HG03103 (cell line): ENCODE results near the gene NFIX.

Source experiments
- ATAC-seq: cut with Tn5 transposase; IDR thresholded peaks from one replicate; pipeline ENCODE4 v1.9.1; 2021; ENCODE audit warnings: low read depth; ENCODE audit not compliant: unreplicated experiment

Gene NFIX

DNA sequence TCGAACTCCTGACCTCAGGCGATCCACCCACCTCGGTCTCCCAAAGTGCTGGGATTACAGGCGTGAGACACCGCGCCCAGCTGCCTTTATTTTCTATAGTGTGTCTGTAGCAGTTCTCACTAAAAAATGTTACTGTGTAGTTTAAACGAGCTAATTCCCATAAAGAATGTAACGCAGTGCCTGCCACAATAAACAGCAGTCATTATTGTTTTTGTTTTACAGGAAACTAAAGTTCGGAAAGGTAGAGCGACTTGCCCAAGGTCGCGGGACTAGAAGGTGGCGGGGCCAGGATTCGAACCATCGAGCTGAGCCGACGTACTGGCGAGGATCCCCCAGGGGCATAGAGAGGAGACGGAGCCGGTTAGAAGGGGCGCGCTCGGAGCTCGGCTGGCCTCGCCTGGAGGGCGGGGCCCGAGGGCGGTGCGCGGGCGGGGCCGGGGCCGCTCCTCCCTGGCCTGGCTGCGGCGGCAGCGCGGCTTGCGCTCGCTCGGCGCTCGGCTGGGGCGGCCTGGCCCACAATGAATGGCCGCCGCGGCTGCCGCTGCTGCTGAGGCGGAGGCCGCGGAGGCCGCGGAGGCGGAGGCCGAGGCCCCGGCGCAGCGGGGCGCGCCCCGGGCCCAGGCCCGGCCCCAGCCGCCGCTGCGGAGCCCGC lies 122.6 kb downstream of the NFIX start, which contains the start of gene NACC1:
TSS of gene NACC1 (plus strand) at position 493 of the 652 bp plus-strand sequence. CDS start 16,944 bp downstream, outside the sequence.
- peak; percentile 53 for ATAC-seq

DNA sequence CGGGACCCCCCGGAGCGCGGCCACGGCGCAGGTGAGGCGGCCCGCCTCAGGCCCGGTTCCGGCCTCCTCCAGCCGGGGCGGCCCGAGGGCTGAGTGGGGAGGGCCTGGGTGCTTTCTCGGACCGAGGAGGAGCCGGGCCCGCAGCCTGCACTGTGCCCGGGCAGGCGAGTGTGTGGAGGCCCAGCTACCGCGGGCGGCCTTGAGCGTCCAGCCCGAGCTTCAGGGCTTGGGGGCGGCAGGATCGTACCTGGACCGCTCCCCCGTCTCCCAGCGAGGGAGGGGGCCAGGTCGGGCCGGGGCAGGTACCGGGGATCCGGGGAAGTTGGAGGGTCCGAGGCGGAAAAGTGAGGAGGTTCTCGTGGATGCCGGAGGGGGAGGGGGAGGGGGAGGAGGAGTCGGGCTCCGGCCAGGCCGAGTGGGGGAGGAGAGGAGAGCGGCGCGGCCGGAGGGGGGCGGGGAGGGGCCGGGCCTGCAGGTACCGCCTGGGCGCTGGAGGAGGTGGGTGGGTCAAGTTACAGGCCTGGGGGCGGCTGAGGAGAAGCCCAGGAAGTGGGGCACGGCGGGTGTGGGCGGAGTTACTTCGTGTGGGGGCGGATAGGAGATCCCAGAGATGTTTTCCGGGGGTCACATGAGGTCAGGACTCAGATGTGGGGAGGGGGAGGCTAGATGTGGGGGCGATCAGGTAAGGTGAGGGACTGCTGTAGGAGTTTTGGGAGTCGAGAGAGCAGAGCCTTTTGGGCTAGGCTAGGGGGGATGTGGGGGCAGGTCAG lies 123.3 kb downstream of the NFIX start:
- ATAC-seq = no peak

DNA sequence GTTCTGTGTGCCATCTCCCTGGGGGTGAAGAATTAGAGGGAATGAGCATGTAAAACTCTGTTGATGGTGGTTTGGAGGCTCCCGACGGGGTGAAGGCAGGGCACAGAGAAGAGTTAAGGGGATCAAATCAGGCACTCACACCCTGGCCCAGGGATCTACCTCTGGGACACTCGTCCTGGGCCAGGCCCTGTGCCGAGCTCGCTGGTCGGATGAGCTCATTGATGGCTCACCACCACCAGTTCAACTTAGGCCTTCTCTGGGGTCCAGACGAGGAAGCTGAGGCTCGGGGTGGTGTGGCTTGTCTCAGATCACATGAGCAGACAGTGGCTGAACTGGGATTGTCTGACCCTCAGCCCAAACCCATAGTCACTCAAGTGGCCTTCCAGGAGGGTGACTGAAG lies 124.4 kb downstream of the NFIX start:
- no peak for ATAC-seq

DNA sequence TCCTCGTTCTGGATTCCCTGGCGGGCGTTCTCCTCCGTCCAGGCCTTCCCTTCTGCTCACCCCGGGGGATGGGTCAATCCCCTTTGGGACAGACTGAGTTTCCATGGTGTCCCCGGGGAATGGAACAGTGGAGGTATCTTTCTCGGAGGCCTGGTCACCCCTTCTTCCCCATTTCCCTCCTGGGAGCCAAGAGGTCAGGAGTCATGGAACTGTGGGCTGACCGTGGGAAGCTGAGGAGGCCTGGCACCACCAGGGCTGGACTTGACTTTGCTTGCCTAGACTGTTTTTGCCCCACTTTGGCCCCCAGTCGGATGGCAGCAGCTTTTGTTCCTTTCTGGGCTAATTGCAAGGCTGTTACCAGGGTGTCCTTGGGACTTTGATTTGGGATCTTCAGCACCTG lies 124.8 kb downstream of the NFIX start:
- no peak for ATAC-seq

DNA sequence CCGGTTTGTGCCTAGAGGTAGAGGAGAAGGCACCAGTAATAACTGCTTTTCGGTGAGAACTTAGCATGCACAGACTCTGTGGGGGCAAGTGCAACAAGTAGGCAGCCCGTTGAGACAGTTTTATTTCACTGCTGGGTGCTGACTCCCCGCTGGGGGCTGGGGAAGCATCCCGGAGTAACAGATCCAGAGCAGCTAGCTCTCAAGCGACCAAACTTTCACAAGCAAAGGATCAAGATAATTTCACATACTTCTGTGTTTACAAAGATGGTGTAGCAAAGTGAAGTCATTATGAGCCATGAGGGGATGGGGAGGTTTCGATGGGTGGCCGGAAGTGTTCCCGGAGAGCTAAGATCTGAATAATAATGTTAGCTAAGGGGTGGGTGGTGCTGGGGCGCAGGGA lies 125.5 kb downstream of the NFIX start:
- no peak for ATAC-seq

DNA sequence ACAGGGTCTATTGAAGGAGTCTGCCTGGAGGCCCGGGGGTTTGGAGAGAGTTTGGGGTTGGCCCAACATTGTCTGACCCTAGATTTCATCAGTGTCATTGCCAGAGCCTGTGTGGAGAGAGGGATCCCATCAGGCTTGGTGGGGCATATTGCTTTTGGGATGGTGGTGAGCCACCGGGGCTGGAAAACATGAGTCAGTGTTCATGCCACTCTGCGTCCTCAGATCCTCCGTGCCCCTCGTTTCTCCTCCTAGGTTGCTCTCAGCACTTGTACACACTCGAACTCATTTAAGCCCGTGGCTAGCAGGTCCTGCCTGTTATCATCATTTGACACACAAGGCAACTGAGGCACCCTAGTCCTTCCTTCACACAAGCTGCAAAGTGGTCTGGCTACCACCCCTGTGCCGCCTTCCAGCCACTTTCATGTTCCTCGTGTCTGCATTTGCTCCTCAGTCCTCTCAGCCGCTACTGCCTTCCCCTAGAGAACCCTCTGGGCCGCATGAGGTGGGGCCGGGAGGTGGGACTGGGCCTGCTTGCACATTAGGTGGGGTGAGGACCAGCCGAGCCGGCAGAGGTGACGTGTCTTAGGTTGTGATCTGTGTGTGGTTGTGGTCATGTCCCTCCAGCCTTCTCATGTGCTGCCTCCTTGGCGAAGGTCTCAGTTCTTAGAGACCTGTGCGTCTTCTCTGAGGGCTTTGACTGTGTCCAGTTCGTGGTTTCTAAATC lies 126.4 kb downstream of the NFIX start:
- ATAC-seq = no peak

DNA sequence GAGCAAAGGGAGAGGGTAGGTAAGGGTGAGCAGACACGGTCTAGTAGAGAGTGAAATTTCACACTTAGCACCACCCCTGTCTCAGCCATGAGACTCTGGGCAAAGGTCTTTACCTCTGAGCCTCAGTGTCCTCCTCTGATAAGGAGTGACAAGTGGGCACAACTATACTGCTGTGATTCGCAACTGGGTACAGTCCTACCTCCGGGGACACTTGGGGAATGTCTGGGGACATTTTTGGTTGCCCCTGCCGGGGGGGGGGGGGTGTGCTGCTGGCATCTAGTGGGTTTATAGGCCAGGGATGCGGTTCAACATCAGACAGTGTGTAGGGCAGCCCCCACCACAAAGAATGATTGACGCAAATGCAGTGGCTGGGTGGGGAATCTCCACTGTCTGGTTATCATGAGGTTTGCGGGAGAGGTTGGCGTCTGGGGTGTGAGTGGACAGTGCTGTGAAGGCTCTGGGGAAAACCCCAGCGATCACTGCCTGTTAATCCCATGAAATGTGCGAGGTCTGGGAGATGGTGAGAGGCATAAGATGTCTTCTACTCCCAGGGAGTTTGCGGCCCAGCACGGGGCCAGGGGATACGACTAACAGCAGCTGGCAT lies 127.1 kb downstream of the NFIX start:
- no peak for ATAC-seq

DNA sequence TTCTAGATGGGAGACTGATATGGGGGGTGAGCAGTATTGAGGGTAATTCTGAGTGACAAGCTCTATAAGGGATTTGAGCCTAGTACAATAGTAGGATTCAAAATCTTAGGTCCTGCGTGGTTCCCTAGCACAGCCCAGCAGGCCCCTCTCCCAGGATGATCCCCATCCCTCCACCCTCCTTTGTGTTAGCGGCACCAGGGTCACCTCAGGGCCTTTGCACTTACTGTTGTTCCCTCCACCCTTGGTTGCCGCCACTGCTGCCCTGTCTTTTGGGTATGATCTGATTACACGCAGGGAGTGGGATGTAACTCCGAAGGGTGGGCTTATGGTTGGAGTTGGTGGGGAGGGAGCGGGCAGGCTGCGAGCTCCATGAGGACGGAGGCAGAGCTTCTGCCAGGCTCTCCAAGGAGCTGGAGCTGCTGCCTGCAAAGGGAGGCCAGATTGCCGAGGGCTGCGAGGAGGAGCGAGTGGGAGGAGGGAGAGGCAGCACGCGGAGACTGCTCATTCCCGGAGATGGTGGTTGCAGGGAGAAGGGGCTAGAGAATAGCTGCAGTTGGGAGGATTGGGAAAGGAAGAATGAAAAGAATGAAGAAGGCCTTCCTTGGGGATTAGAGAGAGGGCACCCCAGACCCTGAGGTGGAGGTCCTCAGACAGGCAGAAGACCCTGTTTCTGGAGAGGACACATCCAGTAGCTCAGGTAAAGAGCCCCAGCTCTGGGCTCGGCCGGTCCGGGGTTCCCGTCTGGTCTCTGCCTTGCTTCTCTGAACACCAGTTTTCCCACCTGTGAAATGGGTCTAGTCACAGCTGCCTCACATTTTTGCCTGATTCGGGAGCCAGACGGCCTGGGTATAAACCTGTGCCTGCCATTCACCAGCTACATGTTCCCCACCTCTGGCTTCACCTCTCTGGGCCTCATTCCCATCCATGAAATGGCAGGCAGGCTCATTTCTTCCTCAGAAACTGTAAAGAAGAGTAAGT lies 128.0 kb downstream of the NFIX start:
- no peak for ATAC-seq

DNA sequence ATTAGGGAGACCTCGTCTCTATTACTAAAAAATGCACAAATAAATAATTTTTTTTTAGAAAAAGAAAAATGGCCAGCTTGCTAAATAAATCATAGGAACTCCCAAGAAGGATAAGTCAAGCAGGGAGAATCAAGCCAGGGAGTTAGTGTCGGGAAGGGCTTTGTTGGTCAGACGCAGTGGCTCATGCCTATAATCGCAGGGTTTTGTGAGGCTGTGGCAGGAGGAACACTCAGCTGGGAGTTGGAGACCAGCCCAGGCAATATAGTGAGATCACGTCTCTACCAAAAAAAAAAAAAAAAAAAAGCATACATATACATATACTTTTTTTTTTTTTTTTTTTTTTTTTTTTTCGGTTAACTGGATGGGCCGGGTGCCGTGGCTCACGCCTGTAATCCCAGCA lies 131.8 kb downstream of the NFIX start:
- ATAC-seq = no peak

DNA sequence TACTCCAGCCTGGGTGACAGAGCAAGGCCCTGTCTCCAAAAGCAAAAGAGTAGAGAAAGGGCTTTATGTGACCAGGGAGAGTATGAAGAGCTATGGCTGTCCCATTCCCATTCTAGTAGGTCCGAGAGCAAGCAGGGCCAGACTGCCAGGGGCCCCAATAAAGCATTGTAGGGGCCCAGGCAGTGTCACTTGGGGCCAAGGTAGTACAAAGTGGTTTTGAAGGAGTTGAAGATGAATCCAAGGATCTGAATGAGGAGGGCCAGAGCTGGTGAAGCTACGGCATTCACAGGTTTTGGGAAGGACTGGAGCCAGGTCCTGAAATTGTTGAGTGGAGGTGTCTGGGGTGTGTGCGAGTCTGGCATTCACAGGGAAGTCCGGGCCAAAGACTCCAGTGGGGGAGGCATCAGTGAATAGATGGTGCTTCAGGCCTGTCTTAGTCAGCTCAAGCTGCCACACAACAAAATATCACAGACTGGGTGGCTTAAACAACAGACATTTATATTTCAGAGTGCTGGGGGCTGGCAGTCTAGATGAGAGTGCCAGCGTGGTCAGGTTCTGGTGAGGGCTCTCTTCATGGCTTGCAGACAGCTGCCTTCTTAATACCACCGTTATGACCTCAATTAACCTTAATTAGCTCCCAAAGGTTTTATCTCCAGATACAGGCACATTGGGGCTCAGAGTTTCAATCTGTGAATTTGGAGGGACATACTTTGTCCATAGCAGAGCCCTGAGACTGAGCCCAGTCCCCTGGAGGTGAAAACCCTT lies 132.7 kb downstream of the NFIX start:
- ATAC-seq = no peak

DNA sequence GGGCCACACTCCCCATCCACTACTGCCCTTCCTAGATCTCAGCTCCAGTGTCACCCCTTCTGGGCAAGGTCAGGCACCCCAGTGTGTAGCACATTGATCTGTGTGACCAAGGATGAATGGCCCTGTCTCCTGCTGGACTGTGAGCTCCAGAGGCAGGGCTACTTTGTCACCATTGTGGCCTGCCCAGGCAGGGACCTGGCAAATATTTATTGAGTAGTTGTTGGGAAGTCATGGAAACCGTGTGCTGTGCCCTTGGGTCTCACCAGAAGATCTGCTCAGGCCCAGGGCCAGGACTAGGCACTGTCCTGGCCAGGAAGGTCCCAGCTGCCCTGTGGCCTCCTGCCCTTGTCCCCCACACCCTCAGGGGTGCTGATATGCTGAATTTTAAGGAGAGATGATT lies 133.3 kb downstream of the NFIX start:
- no peak for ATAC-seq

DNA sequence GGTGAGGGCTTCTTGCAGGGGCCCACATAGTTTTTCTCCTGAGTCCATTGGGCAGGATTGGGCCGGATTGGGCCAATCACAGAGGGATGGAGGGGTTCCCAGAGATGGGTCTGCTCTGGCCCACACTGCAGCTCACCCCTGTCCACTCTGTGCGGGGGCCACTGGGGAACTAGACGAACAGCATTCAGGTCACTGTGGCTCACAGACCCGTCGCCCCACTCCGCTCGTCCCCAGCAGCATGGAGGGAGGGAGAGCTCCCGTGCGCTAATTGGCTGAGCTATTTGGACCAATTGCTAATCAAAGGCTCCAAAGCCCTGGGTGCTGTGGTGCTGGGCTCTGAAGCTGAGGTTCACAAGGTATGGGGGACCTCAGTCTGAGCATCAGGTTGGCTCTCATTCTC lies 134.1 kb downstream of the NFIX start:
- no peak for ATAC-seq

DNA sequence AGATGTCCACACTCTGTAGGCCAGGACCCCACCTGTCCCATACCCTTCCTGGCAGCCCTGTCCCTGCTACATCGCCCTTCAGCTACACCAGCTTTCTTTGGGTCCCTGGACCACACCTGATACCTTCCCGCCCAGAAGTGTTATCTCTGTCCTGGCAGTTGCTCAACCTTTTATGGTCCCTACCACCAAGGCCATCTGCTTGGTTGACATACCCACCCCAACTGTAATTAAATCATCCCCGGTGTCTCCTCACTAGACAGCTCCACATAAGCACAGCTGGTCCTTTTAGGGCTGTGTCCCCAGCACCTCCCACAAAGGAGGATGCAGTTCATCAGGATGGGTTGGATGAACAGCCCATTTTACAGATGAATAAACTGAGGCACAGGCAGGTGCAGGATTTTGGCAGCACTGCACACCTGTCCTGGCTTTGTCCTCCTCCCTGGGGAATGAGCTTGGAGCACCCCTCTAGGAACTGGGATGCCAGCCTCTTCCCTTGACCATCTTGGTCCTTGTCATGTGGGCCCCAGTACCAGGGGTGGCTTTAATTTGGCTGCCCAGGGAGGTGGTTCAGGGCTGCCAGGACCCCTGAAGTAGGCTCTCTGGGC lies 135.7 kb downstream of the NFIX start:
- no peak for ATAC-seq

DNA sequence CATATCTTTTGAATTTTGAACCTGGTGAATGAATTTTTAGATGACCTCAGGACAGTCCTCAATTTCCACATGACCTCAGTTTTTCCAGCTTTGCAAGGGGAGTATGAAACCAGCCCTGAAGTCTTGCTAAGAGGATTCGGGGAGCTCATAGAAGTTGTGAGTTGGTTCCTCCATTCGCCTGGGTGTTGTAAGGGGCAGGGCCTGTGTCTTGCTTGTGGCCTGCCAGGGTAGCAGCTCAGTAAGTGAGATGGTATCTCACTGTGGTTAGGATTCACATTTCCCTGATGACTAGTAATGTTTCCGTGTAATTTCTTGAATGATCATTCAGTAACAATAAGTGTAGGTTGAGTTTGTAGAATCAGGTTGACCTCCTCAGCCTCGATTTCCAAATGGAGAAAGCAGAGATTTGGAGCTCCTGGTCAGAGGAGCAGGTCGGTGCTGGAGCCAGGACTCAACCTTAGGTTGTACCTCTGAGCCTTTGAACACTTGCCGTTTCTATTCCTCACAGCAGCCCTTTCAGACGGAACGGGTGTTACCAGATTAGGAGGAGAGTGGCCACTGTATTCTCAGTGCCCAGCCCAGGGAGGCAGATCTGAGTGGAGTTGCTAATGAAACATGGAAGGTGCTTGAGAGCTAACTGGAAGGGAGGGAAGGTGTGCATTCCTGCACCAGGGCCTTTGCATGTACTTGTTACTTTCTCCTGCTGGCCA lies 137.4 kb downstream of the NFIX start:
- ATAC-seq = no peak

DNA sequence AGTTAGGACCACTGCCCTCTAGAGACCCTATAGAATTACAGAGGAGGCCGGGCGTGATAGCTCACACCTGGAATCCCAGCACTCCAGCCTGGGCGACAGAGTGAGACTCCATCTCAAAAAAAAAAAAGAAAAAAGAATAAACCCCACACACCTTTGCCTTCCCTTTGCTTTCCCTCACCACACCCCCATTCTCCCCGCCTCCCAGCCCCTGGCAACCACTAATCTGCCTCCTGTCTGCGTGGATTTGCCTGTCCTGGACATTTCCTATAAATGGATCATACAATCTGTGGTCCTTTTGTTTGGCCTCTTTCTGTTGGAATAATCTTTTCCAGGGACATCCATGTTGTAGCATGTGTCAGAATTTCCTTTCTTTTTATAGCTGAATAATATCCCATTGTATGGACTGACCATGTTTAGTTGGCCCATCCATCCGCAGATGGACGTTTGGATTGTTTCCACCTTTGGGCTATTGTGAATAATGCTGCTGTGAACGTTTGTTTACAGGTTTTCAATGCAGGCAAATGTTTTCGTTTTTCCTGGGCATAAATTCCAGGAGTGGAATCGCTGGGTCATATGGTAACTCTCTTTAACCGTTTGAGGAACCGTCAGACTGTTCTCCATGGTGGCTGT lies 138.1 kb downstream of the NFIX start:
- ATAC-seq = no peak

DNA sequence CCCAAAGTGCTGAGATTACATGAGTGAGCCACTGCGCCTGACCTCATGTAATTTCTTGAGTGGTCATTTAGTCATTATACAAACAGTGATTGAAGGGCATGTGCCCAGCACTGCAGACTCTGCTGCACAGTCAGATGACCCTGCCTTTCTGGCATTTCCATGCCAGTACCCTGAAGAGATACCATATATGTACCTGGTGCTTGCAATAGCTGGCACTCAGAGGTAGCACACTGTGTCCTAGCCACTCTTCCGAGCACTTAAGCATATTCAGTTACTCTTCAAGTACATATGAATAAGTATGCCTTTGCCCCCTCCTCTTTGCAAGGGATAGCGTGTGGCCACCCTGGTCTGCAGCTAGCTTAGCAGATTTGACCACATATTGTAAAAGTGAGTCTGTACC lies 139.4 kb downstream of the NFIX start:
- ATAC-seq = no peak

DNA sequence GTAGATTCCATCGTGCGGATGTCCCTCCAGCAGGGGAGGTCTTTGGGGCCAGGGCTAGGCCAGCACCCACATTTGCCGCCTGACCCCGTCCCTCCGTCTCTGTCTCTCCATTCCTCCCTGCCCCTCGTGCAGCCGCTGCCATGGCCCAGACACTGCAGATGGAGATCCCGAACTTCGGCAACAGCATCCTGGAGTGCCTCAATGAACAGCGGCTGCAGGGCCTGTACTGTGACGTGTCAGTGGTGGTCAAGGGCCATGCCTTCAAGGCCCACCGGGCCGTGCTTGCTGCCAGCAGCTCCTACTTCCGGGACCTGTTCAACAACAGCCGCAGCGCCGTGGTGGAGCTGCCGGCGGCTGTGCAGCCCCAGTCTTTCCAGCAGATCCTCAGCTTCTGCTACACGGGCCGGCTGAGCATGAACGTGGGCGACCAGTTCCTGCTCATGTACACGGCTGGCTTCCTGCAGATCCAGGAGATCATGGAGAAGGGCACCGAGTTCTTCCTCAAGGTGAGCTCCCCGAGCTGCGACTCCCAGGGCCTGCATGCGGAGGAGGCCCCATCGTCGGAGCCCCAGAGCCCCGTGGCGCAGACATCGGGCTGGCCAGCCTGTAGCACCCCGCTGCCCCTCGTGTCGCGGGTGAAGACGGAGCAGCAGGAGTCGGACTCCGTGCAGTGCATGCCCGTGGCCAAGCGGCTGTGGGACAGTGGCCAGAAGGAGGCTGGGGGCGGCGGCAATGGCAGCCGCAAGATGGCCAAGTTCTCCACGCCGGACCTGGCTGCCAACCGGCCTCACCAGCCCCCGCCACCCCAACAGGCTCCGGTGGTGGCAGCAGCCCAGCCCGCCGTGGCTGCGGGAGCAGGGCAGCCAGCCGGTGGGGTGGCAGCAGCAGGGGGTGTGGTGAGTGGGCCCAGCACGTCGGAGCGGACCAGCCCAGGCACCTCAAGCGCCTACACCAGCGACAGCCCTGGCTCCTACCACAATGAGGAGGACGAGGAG lies 140.1 kb downstream of the NFIX start:
- no peak for ATAC-seq
